Renal cortical epithelial cell (primary cell): ENCODE results near the gene CTDSP2. TPM values are rescaled to one million over a fixed set of nuclear protein-coding genes. Genes with fewer than 3 reads are reported as not detected.
"Not testable (repeated sequence)": the region's sequence is repeated elsewhere in the genome, so short reads cannot be mapped to it uniquely, and the experiment has no call there.

Source experiments
- DNase-seq: peaks from one replicate; pipeline ENCODE4 v3.0.0-alpha.2; 2011; ENCODE audit warnings: low read depth
- total RNA-seq: library from RNA; depleted of rRNA; stranded (reverse); fragments of >200 nt; gene quantifications from 2 replicates; pipeline ENCODE4 v1.2.3, GENCODE V29; 2014

CTDSP2 gene
- total RNA-seq, 1 donor from 2014 or later, result 81.9 TPM

- no peak for DNase-seq
Observed at GRCh38 chr12:57852620-57853500, 6.3 kb upstream of the CTDSP2 start.

GRCh38 chr12:57852200-57852599, 5.7 kb upstream of the CTDSP2 start:
- no peak for DNase-seq

GRCh38 chr12:57851552-57851951, 5.0 kb upstream of the CTDSP2 start:
- DNase-seq, result no peak

GRCh38 chr12:57850854-57851430, 4.4 kb upstream of the CTDSP2 start:
- DNase-seq, result no peak

GRCh38 chr12:57849447-57849846, 2.9 kb upstream of the CTDSP2 start:
- DNase-seq, result not testable (repeated sequence)

- no peak for DNase-seq
Observed at GRCh38 chr12:57849035-57849434, 2.5 kb upstream of the CTDSP2 start.

- DNase-seq, result no peak
Observed at GRCh38 chr12:57848208-57848607, 1.7 kb upstream of the CTDSP2 start.

- DNase-seq, result no peak
Observed at GRCh38 chr12:57846285-57846576, 298 bp downstream of the CTDSP2 start.

GRCh38 chr12:57845478-57846284, 848 bp downstream of the CTDSP2 start:
- DNase-seq, result no peak

GRCh38 chr12:57844709-57845477, 1.6 kb downstream of the CTDSP2 start:
- DNase-seq, result peak; percentile 89

GRCh38 chr12:57842342-57843294, 3.9 kb downstream of the CTDSP2 start:
- no peak for DNase-seq

GRCh38 chr12:57841445-57841844, 5.1 kb downstream of the CTDSP2 start:
- DNase-seq, result no peak

- DNase-seq, result no peak
Observed at GRCh38 chr12:57840726-57841125, 5.8 kb downstream of the CTDSP2 start.

GRCh38 chr12:57839996-57840395, 6.5 kb downstream of the CTDSP2 start:
- DNase-seq, result no peak

- DNase-seq, result no peak
Observed at GRCh38 chr12:57838594-57839302, 7.8 kb downstream of the CTDSP2 start.

GRCh38 chr12:57837864-57838562, 8.5 kb downstream of the CTDSP2 start:
- DNase-seq, result no peak

- peak; percentile 43 for DNase-seq
Observed at GRCh38 chr12:57836442-57837375, 9.8 kb downstream of the CTDSP2 start.
